ENCODE results near the gene EHBP1.
A peak's percentile ranks its signal among the peaks of the same experiment; 100 is the strongest.

EHBP1 gene

DNA sequence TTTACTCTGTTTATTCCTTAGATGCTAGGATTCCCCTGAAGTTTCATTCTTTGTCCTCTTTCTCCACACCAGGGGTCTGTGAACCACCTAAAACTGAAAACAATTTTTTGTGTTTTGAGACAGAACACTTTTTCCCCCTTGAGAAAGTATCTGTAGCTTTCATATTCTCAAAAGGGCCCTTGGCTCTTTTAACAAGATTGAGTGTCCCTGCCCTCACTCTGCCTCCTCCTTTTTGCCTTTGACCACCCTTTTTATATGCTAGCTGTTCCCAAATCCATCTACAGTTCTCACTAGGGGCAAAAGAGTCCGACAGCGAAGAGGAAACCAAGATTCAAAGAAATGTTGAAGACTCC lies 883 bp upstream of the EHBP1 start:
- no peaks in the 10 kb centered on the region for H3K9me3 ChIP-seq (ENCODE audit: insufficient read depth, low read depth, low read length)
- no peak overlapping the region for H2BK12ac ChIP-seq (ENCODE audit: low read length)
- no peak for DNase-seq
- no CpG with 5 or more reads among the region's 2 CpGs for WGBS (ENCODE audit: extremely low coverage, insufficient coverage, insufficient read length)
- H2BK120ac ChIP-seq (ENCODE audit: insufficient read depth, low read length, poor library complexity) = no peak overlapping the region
- peaks cover 7% of the 10 kb centered on the region for H3K79me1 ChIP-seq (ENCODE audit: low read length)
- H4K8ac ChIP-seq (ENCODE audit: low read depth, low read length) = peak overlapping the region; percentile 35
- H3K27ac ChIP-seq (ENCODE audit: low read depth, low read length) = peak overlapping the region; percentile 80
- H3K4ac ChIP-seq (ENCODE audit: low read depth, low read length) = no peak overlapping the region
- peak overlapping the region; percentile 47 for H2BK5ac ChIP-seq (ENCODE audit: low read depth, low read length, poor library complexity)
- H3K23ac ChIP-seq (ENCODE audit: low read length) = no peak overlapping the region
- H3K18ac ChIP-seq (ENCODE audit: low read length) = no peak overlapping the region
- no peak overlapping the region for H2AFZ ChIP-seq (ENCODE audit: insufficient read depth, low read length, poor library complexity)
- peaks cover 3 to 12% of the 10 kb centered on the region in 2 experiments for H3K4me1 ChIP-seq (ENCODE audit: control insufficient read depth in 1 of 2, insufficient read depth in 2 of 2, low read length in 2 of 2)
- no peak overlapping the region for H4K12ac ChIP-seq (ENCODE audit: low read depth, low read length)
- peak overlapping the region; percentile 66 for H3K4me2 ChIP-seq (ENCODE audit: low read length)
- H3K14ac ChIP-seq (ENCODE audit: low read length) = peak overlapping the region; percentile 18
- H3K27me3 ChIP-seq (ENCODE audit: insufficient read depth, low read length) = no peaks in the 10 kb centered on the region
- H4K91ac ChIP-seq (ENCODE audit: low read depth, low read length) = no peak overlapping the region
- peak overlapping the region; percentile 67 for H3K9ac ChIP-seq (ENCODE audit: low read length)
- H3K36me3 ChIP-seq (ENCODE audit: control insufficient read depth in 1 of 2, insufficient read depth in 2 of 2, low read length in 2 of 2) = peaks cover 0 to 2% of the 10 kb centered on the region in 2 experiments
- peaks cover 13% of the 10 kb centered on the region for H3K79me2 ChIP-seq (ENCODE audit: control insufficient read depth, insufficient read depth, low read length, poor library complexity)
- no peak overlapping the region for H3K4me3 ChIP-seq (ENCODE audit: low read depth, low read length)
- H2AK5ac ChIP-seq (ENCODE audit: low read length) = no peak overlapping the region

- peak overlapping the region; percentile 80 for H3K18ac ChIP-seq (ENCODE audit: low read length)
- H2AFZ ChIP-seq (ENCODE audit: insufficient read depth, low read length, poor library complexity) = peak overlapping the region; percentile 76
- H4K12ac ChIP-seq (ENCODE audit: low read depth, low read length) = peak overlapping the region; percentile 31
- peaks cover 3 to 12% of the 10 kb centered on the region in 2 experiments for H3K4me1 ChIP-seq (ENCODE audit: control insufficient read depth in 1 of 2, insufficient read depth in 2 of 2, low read length in 2 of 2)
- peak overlapping the region; percentile 72 for H3K27ac ChIP-seq (ENCODE audit: low read depth, low read length)
- peaks cover 13% of the 10 kb centered on the region for H3K79me2 ChIP-seq (ENCODE audit: control insufficient read depth, insufficient read depth, low read length, poor library complexity)
- no CpG with 5 or more reads among the region's 57 CpGs for WGBS (ENCODE audit: extremely low coverage, insufficient coverage, insufficient read length)
- peak overlapping the region; percentile 93 for H4K91ac ChIP-seq (ENCODE audit: low read depth, low read length)
- H2BK12ac ChIP-seq (ENCODE audit: low read length) = peak overlapping the region; percentile 67
- H2BK5ac ChIP-seq (ENCODE audit: low read depth, low read length, poor library complexity) = peak overlapping the region; percentile 82
- peak overlapping the region; percentile 79 for H2BK120ac ChIP-seq (ENCODE audit: insufficient read depth, low read length, poor library complexity)
- peaks cover 0 to 2% of the 10 kb centered on the region in 2 experiments for H3K36me3 ChIP-seq (ENCODE audit: control insufficient read depth in 1 of 2, insufficient read depth in 2 of 2, low read length in 2 of 2)
- no peak overlapping the region for H3K23ac ChIP-seq (ENCODE audit: low read length)
- H4K8ac ChIP-seq (ENCODE audit: low read depth, low read length) = peak overlapping the region; percentile 84
- peak; percentile 43 to 57 for DNase-seq
- peaks cover 7% of the 10 kb centered on the region for H3K79me1 ChIP-seq (ENCODE audit: low read length)
- peak overlapping the region; percentile 64 for H2AK5ac ChIP-seq (ENCODE audit: low read length)
- peak overlapping the region; percentile 48 for H3K9ac ChIP-seq (ENCODE audit: low read length)
- H3K14ac ChIP-seq (ENCODE audit: low read length) = peak overlapping the region; percentile 93
- no peaks in the 10 kb centered on the region for H3K9me3 ChIP-seq (ENCODE audit: insufficient read depth, low read depth, low read length)
- H3K4me3 ChIP-seq (ENCODE audit: low read depth, low read length) = peak overlapping the region; percentile 87
- peak overlapping the region; percentile 57 for H3K4me2 ChIP-seq (ENCODE audit: low read length)
- H3K4ac ChIP-seq (ENCODE audit: low read depth, low read length) = peak overlapping the region; percentile 96
- no peaks in the 10 kb centered on the region for H3K27me3 ChIP-seq (ENCODE audit: insufficient read depth, low read length)
These were observed 577 bp downstream of the EHBP1 start for GRCh38 chr2:62705859-62706720.

DNA sequence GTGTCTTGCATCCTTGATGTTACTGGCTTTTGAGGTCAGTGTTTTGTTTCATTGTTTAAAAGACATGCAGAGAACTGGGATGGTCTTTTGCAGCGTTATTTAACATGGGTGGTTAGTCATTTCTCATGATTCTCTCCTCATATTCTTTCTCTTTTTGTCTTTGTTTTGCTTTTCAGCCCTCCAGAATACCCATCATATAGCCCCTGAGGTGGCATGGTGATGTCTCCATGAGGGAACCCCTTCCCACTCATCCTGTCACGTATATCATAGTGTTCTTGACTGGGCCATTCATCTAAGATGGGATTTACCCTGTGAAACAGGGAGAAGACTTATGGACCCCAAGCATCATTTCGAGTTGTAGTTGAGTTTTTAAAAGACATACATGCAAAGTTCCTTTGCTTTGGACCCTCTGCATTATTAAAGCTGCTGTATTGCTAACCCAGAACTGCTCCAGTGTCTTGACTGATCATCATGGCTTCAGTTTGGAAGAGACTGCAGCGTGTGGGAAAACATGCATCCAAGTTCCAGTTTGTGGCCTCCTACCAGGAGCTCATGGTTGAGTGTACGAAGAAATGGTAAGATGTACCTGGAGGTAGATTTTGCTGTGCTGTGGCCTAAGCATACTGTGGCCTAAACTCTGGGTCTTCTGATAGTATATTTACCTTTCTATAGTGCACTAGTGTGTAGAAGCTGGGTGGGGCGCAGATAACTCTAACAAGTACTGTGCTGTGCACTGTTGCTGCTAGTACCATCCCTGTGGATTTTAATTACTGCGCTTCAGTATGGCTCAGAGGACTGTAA lies 1.4 kb downstream of the EHBP1 start:
- H3K14ac ChIP-seq (ENCODE audit: low read length) = no peak overlapping the region
- no CpG with 5 or more reads among the region's 7 CpGs for WGBS (ENCODE audit: extremely low coverage, insufficient coverage, insufficient read length)

DNA sequence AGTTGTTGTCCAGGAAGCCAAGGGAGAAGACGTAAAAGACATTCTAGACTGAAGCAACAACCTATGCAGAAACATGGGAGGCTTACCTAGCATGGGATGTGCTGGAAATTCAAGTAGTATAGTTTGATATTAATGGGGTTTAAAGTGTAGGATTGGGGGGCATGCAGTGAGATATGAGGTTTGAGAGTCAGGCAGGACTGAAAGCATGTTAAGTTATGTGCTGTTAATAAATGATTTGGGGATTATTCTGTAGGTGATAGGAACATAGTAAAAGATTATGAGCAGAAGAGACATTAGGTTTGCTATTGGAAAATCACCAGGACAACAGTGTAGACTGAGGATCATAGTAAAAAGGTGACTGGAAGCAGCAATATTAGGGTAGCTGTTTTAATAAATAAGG lies 3.2 kb downstream of the EHBP1 start:
- Histone ChIP-seq H3K27ac (ENCODE audit: low read depth, low read length) (no peak overlapping the region), H3K27me3 (ENCODE audit: insufficient read depth, low read length) (no peaks in the 10 kb centered on the region), H3K79me2 (ENCODE audit: control insufficient read depth, insufficient read depth, low read length, poor library complexity) (peaks cover 16% of the 10 kb centered on the region), H2BK5ac (ENCODE audit: low read depth, low read length, poor library complexity) (no peak overlapping the region), H2BK120ac (ENCODE audit: insufficient read depth, low read length, poor library complexity) (no peak overlapping the region), H3K79me1 (ENCODE audit: low read length) (peaks cover 7% of the 10 kb centered on the region), H4K91ac (ENCODE audit: low read depth, low read length) (no peak overlapping the region), H3K18ac (ENCODE audit: low read length) (no peak overlapping the region), H3K4me3 (ENCODE audit: low read depth, low read length) (no peak overlapping the region), H4K8ac (ENCODE audit: low read depth, low read length) (no peak overlapping the region), H4K12ac (ENCODE audit: low read depth, low read length) (no peak overlapping the region), H3K36me3 (ENCODE audit: control insufficient read depth in 1 of 2, insufficient read depth in 2 of 2, low read length in 2 of 2) (peaks cover 0 to 4% of the 10 kb centered on the region in 2 experiments), H3K14ac (ENCODE audit: low read length) (no peak overlapping the region), H3K23ac (ENCODE audit: low read length) (no peak overlapping the region), H3K4me2 (ENCODE audit: low read length) (peak overlapping the region; percentile 15), H3K4me1 (ENCODE audit: control insufficient read depth in 1 of 2, insufficient read depth in 2 of 2, low read length in 2 of 2) (peaks cover 3 to 12% of the 10 kb centered on the region in 2 experiments), H3K4ac (ENCODE audit: low read depth, low read length) (peak overlapping the region; percentile 40), H3K9ac (ENCODE audit: low read length) (no peak overlapping the region), H2BK12ac (ENCODE audit: low read length) (no peak overlapping the region), H3K9me3 (ENCODE audit: insufficient read depth, low read depth, low read length) (no peaks in the 10 kb centered on the region), H2AFZ (ENCODE audit: insufficient read depth, low read length, poor library complexity) (no peak overlapping the region), H2AK5ac (ENCODE audit: low read length) (no peak overlapping the region)
- WGBS (ENCODE audit: extremely low coverage, insufficient coverage, insufficient read length) = no CpG with 5 or more reads among the region's 1 CpG
- no peak for DNase-seq

More for the DNA sequence above, 1.4 kb downstream of the EHBP1 start:
- Histone ChIP-seq H2BK120ac (ENCODE audit: insufficient read depth, low read length, poor library complexity) (no peak overlapping the region), H4K91ac (ENCODE audit: low read depth, low read length) (no peak overlapping the region), H3K36me3 (ENCODE audit: control insufficient read depth in 1 of 2, insufficient read depth in 2 of 2, low read length in 2 of 2) (peaks cover 0 to 4% of the 10 kb centered on the region in 2 experiments), H3K4me3 (ENCODE audit: low read depth, low read length) (peak overlapping the region; percentile 87), H4K8ac (ENCODE audit: low read depth, low read length) (no peak overlapping the region), H3K4me1 (ENCODE audit: control insufficient read depth in 1 of 2, insufficient read depth in 2 of 2, low read length in 2 of 2) (peaks cover 3 to 12% of the 10 kb centered on the region in 2 experiments), H2BK12ac (ENCODE audit: low read length) (no peak overlapping the region), H3K18ac (ENCODE audit: low read length) (no peak overlapping the region), H4K12ac (ENCODE audit: low read depth, low read length) (no peak overlapping the region), H3K4ac (ENCODE audit: low read depth, low read length) (peak overlapping the region; percentile 68), H3K4me2 (ENCODE audit: low read length) (peak overlapping the region; percentile 57), H2AFZ (ENCODE audit: insufficient read depth, low read length, poor library complexity) (no peak overlapping the region), H3K79me1 (ENCODE audit: low read length) (peaks cover 7% of the 10 kb centered on the region), H3K9ac (ENCODE audit: low read length) (peak overlapping the region; percentile 31), H2AK5ac (ENCODE audit: low read length) (no peak overlapping the region), H3K23ac (ENCODE audit: low read length) (no peak overlapping the region), H3K27me3 (ENCODE audit: insufficient read depth, low read length) (no peaks in the 10 kb centered on the region), H3K27ac (ENCODE audit: low read depth, low read length) (no peak overlapping the region), H3K9me3 (ENCODE audit: insufficient read depth, low read depth, low read length) (no peaks in the 10 kb centered on the region), H2BK5ac (ENCODE audit: low read depth, low read length, poor library complexity) (no peak overlapping the region), H3K79me2 (ENCODE audit: control insufficient read depth, insufficient read depth, low read length, poor library complexity) (peaks cover 13% of the 10 kb centered on the region)
- no peak for DNase-seq
